Astrocyte (in vitro differentiated cells and primary cell): Measurements from ENCODE around the gene SLC52A1. TPM values are rescaled to one million over a fixed set of nuclear protein-coding genes. Genes with fewer than 3 reads are reported as not detected.
A peak's percentile ranks its signal among the peaks of the same experiment; 100 is the strongest.
"Not testable (repeated sequence)": the region's sequence is repeated elsewhere in the genome, so short reads cannot be mapped to it uniquely, and the experiment has no call there.

Experiments used
- DNase-seq: peaks from one replicate; pipeline ENCODE4 v3.0.0-alpha.2; 2010; ENCODE audit warnings: low read depth
- FAIRE-seq: peaks from 2 replicates; lab custom pipeline; 2011; peaks lifted over from hg19 to GRCh38; lab: Jason Lieb, UNC
- H2AFZ ChIP-seq: 2 replicates; pipeline ENCODE4 v1.6.0; 2012; ENCODE audit warnings: low read depth, low read length, inconsistent platforms
- H3K27ac ChIP-seq: 2 replicates; pipeline ENCODE4 v1.5.1; 2011; ENCODE audit warnings: low read depth, low read length, inconsistent platforms
- H3K27me3 ChIP-seq: 2 replicates; pipeline ENCODE4 v1.6.0; 2011; ENCODE audit warnings: low read length, inconsistent platforms; ENCODE audit not compliant: insufficient read depth
- H3K36me3 ChIP-seq: 2 replicates; pipeline ENCODE4 v1.5.1; 2011; ENCODE audit warnings: low read length, inconsistent platforms; ENCODE audit not compliant: insufficient read depth
- H3K4me1 ChIP-seq: 2 replicates; pipeline ENCODE4 v1.5.1; 2011; ENCODE audit warnings: low read length, inconsistent platforms; ENCODE audit not compliant: insufficient read depth
- H3K4me2 ChIP-seq: 2 replicates; pipeline ENCODE4 v1.6.0; 2012; ENCODE audit warnings: low read length, inconsistent platforms
- H3K4me3 ChIP-seq: 2 replicates; pipeline ENCODE4 v1.5.1; 2011; ENCODE audit warnings: low read depth, mild to moderate bottlenecking, low read length, inconsistent platforms; ENCODE audit not compliant: insufficient read depth
- H3K79me2 ChIP-seq: 2 replicates; pipeline ENCODE4 v1.6.0; 2012; ENCODE audit warnings: mild to moderate bottlenecking, low read length, inconsistent platforms; ENCODE audit not compliant: insufficient read depth
- H3K9ac ChIP-seq: 2 replicates; pipeline ENCODE4 v1.6.0; 2012; ENCODE audit warnings: mild to moderate bottlenecking, low read length, inconsistent platforms
- H3K9me3 ChIP-seq: 2 replicates; pipeline ENCODE4 v1.5.1; 2012; ENCODE audit warnings: low read depth, mild to moderate bottlenecking, low read length, inconsistent platforms; ENCODE audit not compliant: insufficient read depth
- H4K20me1 ChIP-seq: 2 replicates; pipeline ENCODE4 v1.6.0; 2012; ENCODE audit warnings: low read length, inconsistent platforms; ENCODE audit not compliant: insufficient read depth
- H3K27ac Mint-ChIP-seq: one replicate; pipeline ENCODE4 v1.8.0; 2021; ENCODE audit warnings: mild to moderate bottlenecking, mixed read lengths; ENCODE audit not compliant: unreplicated experiment
- H3K27me3 Mint-ChIP-seq: one replicate; pipeline ENCODE4 v1.8.0; 2021; ENCODE audit warnings: low read depth, mixed read lengths; ENCODE audit not compliant: unreplicated experiment
- H3K36me3 Mint-ChIP-seq: one replicate; pipeline ENCODE4 v1.8.0; 2021; ENCODE audit warnings: low read depth, mixed read lengths; ENCODE audit not compliant: unreplicated experiment
- H3K4me1 Mint-ChIP-seq: one replicate; pipeline ENCODE4 v1.8.0; 2021; ENCODE audit warnings: low read depth, mixed read lengths; ENCODE audit not compliant: unreplicated experiment
- H3K4me3 Mint-ChIP-seq: one replicate; pipeline ENCODE4 v1.8.0; 2021; ENCODE audit warnings: mild to moderate bottlenecking, moderate library complexity, mixed read lengths; ENCODE audit not compliant: unreplicated experiment
- H3K9me3 Mint-ChIP-seq: one replicate; pipeline ENCODE4 v1.8.0; 2021; ENCODE audit warnings: mild to moderate bottlenecking, mixed read lengths; ENCODE audit not compliant: unreplicated experiment
- EZH2 ChIP-seq: IDR thresholded peaks from 2 replicates; pipeline ENCODE4 v1.6.1; 2012; ENCODE audit warnings: mild to moderate bottlenecking, low read length, inconsistent platforms; ENCODE audit not compliant: insufficient read depth
- total RNA-seq: library from RNA; stranded (reverse); gene quantifications from 2 replicates; pipeline ENCODE4 v1.2.1, GENCODE V29; 2021
- TF ChIP-seq, protein P1 (sequence below): IDR thresholded peaks from 2 replicates; pipeline ENCODE4 v1.5.1; 2011; ENCODE audit warnings: low read depth, mild to moderate bottlenecking, inconsistent platforms, low read length, moderate library complexity; ENCODE audit not compliant: insufficient read depth

SLC52A1 gene
- total RNA-seq, 1 donor from 2014 or later: not detected

DNA sequence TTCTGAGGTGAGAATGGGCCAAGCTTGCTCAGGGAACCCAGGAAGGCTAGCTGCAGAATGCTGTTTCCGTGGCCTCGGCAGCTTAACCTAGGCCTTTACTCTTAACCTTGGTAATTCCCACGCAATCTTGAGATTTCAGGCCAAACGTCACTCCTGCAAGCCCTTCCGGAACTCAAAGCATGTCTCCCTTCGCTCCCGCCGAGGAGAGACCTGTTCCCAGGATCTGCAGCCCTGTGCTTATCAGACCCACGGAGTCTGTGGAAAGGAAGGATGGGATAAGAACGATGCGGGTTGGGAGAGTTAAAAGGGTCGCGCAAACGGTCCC lies 42.5 kb upstream of the SLC52A1 start:
- H4K20me1 ChIP-seq: no peaks in the 10 kb centered on the region
- Mint-ChIP-seq H3K36me3 (peaks cover 6% of the 10 kb centered on the region), H3K27me3 (no peaks in the 10 kb centered on the region), H3K27ac (no peak overlapping the region), H3K4me1 (no peaks in the 10 kb centered on the region), H3K9me3 (peaks cover 31% of the 10 kb centered on the region), H3K4me3 (no peak overlapping the region)
- peak overlapping the region; percentile 87 for H3K4me2 ChIP-seq
- H2AFZ ChIP-seq: peak overlapping the region; percentile 98
- no peaks in the 10 kb centered on the region for H3K4me1 ChIP-seq
- H3K27ac ChIP-seq: no peak overlapping the region
- peaks cover 4% of the 10 kb centered on the region for H3K27me3 ChIP-seq
- no peaks in the 10 kb centered on the region for H3K36me3 ChIP-seq
- no peaks in the 10 kb centered on the region for H3K79me2 ChIP-seq
- FAIRE-seq (no peak), DNase-seq (no peak)
- peak overlapping the region; percentile 75 for H3K9ac ChIP-seq
- peak overlapping the region; percentile 69 for H3K4me3 ChIP-seq
- TF ChIP-seq, protein P1, sequence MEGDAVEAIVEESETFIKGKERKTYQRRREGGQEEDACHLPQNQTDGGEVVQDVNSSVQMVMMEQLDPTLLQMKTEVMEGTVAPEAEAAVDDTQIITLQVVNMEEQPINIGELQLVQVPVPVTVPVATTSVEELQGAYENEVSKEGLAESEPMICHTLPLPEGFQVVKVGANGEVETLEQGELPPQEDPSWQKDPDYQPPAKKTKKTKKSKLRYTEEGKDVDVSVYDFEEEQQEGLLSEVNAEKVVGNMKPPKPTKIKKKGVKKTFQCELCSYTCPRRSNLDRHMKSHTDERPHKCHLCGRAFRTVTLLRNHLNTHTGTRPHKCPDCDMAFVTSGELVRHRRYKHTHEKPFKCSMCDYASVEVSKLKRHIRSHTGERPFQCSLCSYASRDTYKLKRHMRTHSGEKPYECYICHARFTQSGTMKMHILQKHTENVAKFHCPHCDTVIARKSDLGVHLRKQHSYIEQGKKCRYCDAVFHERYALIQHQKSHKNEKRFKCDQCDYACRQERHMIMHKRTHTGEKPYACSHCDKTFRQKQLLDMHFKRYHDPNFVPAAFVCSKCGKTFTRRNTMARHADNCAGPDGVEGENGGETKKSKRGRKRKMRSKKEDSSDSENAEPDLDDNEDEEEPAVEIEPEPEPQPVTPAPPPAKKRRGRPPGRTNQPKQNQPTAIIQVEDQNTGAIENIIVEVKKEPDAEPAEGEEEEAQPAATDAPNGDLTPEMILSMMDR: no peak
- no peak for TF ChIP-seq EZH2
- peaks cover 6% of the 10 kb centered on the region for H3K9me3 ChIP-seq

DNA sequence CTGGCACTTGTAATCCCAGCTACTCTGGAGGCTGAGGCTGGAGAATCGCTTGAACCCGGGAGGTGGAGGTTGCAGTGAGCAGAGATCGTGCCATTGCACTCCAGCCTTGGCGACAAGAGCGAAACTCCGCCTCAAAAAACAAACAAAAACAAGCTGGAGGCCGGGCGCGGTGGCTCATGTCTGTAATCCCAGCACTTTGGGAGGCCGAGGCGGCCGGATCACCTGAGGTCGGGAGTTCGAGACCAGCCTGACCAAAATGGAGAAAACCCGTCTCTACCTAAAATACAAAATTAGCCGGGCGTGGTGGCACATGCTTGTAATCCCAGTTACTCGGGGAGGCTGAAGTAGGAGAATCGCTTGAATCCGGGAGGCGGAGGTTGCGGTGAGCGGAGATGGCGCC lies 42.0 kb upstream of the SLC52A1 start:
- H4K20me1 ChIP-seq, H3K9me3 ChIP-seq, H3K4me1 Mint-ChIP-seq, H3K27me3 ChIP-seq, H3K79me2 ChIP-seq, DNase-seq, FAIRE-seq, H3K4me1 ChIP-seq, H3K27ac ChIP-seq, H3K27ac Mint-ChIP-seq, H3K36me3 ChIP-seq, H3K9ac ChIP-seq, H3K4me3 Mint-ChIP-seq, H3K36me3 Mint-ChIP-seq, H3K4me3 ChIP-seq, H3K27me3 Mint-ChIP-seq: not testable (repeated sequence)
- H3K4me2 ChIP-seq: peak overlapping the region; percentile 87
- peak overlapping the region; percentile 98 for H2AFZ ChIP-seq
- H3K9me3 Mint-ChIP-seq: peaks cover 31% of the 10 kb centered on the region

DNA sequence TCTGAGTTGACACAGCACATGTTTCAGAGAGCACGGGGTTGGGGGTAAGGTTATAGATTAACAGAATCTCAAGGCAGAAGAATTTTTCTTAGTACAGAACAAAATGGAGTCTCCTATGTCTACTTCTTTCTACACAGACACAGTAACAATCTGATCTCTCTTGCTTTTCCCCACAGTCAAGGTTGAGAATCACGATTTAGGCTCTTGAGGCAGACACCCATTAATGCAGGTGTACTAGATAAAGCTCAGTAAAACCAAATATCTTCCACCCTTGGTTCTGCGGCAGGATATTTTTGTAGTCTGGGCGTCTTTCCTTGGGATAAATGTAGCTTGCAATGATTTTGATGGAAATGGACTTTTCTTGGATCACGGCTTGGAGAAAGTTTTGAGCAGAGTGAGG lies 40.2 kb upstream of the SLC52A1 start:
- H3K9ac ChIP-seq, H2AFZ ChIP-seq, H3K4me3 ChIP-seq, H3K27ac ChIP-seq, H3K9me3 ChIP-seq, FAIRE-seq, H3K36me3 Mint-ChIP-seq, H4K20me1 ChIP-seq, H3K4me3 Mint-ChIP-seq, DNase-seq, H3K27me3 ChIP-seq, H3K4me1 Mint-ChIP-seq, H3K4me2 ChIP-seq, H3K4me1 ChIP-seq, H3K79me2 ChIP-seq, H3K36me3 ChIP-seq, H3K27me3 Mint-ChIP-seq: not testable (repeated sequence)
- Mint-ChIP-seq H3K27ac (peak overlapping the region; percentile 20), H3K9me3 (peaks cover 27% of the 10 kb centered on the region)

DNA sequence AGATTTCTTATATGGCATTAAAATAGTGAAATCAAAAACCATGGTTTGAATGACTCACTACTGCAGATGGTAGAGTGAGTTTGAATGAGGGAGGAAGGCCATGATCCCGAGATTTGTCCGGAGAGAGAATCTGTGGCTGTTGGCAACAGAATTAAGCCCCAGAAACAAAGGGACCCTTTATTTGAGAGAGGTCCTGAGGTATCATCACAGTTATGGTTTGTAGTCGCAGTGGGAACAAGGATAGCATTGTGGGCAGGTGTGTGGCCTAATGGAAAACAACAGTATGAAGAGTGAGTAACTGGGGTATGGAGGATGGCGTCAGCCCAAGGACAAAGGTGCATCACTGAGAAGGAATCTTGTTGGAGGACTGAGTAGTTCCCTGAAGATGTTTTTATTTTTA lies 34.5 kb upstream of the SLC52A1 start:
- H3K27ac Mint-ChIP-seq: no peak overlapping the region

More for the DNA sequence above, 34.5 kb upstream of the SLC52A1 start:
- Histone ChIP-seq H2AFZ (no peak overlapping the region), H3K79me2 (no peaks in the 10 kb centered on the region), H3K4me2 (no peak overlapping the region), H3K9me3 (no peaks in the 10 kb centered on the region), H3K4me3 (no peak overlapping the region), H3K36me3 (no peaks in the 10 kb centered on the region), H3K27ac (no peak overlapping the region), H3K4me1 (no peaks in the 10 kb centered on the region), H3K9ac (no peak overlapping the region), H4K20me1 (no peaks in the 10 kb centered on the region), H3K27me3 (peaks cover 2% of the 10 kb centered on the region)
- H3K36me3 Mint-ChIP-seq: peaks cover 4% of the 10 kb centered on the region
- peaks cover 4% of the 10 kb centered on the region for H3K27me3 Mint-ChIP-seq
- H3K4me3 Mint-ChIP-seq: no peak overlapping the region
- no peak for TF ChIP-seq EZH2
- TF ChIP-seq, protein P1: no peak
- no peaks in the 10 kb centered on the region for H3K4me1 Mint-ChIP-seq
- DNase-seq (no peak), FAIRE-seq (no peak)
- peaks cover 10% of the 10 kb centered on the region for H3K9me3 Mint-ChIP-seq
